GM12892 (cell line): ENCODE data around the gene PMEPA1.
A peak's percentile ranks its signal among the peaks of the same experiment; 100 is the strongest.

Source experiments
- DNase-seq: peaks from one replicate; pipeline ENCODE4 v3.0.0; 2011; ENCODE audit not compliant: insufficient read length
- FAIRE-seq: peaks from 2 replicates; lab custom pipeline; 2011; peaks lifted over from hg19 to GRCh38; lab: Jason Lieb, UNC
- POLR2A ChIP-seq: IDR thresholded peaks from 2 replicates; pipeline ENCODE4 v1.6.1; 2011; ENCODE audit warnings: low read depth, low read length, control low read depth
- POLR2AphosphoS5 ChIP-seq: IDR thresholded peaks from 2 replicates; pipeline ENCODE4 v1.6.1; 2011; ENCODE audit warnings: low read depth, low read length, control low read depth
- TAF1 ChIP-seq: IDR thresholded peaks from 2 replicates; pipeline ENCODE4 v1.6.1; 2011; ENCODE audit warnings: low read depth, mild to moderate bottlenecking, control low read depth, low read length, borderline replicate concordance

The PMEPA1 gene

DNA sequence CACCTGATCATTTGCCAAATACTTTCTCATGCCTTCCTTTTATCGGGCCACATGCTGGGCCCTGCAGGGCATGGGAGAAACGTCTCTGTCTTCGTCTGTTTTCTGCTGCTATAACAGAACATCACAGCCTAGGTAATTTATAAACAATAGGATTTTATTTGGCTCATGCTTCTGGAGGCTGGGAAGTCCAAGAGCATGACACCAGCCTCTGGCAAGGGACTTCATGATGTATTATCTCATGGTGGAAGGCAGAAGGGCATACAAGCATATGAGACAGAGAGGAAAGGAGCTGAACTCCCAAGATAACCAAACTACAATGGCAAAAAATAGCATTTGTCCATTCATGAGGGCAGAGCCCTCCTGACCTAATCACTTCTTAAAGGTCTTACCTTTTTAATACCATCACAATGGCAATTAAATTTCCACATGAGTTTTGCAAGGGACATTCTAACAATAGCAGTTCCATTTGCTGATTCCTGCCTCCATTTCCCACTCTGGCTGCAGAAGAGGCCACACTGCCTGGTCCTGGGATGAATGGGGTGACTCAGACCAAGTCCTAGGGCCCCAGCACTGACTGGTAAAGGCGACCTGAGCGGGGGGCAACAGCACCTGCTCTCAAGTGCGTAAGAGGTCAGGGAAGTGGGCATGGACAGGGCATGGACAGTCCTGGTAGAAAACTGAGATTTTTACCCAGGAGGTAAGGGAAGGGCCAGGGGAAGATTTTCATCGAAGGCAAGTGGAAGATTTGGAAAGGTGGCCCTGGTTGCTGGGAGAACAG lies 84.4 kb downstream of the PMEPA1 start:
- no peak for DNase-seq
- no peak for TF ChIP-seq POLR2A
- TF ChIP-seq POLR2AphosphoS5 = no peak
- TF ChIP-seq TAF1 = no peak
- FAIRE-seq = no peak

- DNase-seq (no peak), FAIRE-seq (no peak)
- TF ChIP-seq TAF1 (no peak), POLR2AphosphoS5 (no peak), POLR2A (no peak)
Observed at GRCh38 chr20:57624124-57624523, 85.7 kb downstream of the PMEPA1 start.

DNA sequence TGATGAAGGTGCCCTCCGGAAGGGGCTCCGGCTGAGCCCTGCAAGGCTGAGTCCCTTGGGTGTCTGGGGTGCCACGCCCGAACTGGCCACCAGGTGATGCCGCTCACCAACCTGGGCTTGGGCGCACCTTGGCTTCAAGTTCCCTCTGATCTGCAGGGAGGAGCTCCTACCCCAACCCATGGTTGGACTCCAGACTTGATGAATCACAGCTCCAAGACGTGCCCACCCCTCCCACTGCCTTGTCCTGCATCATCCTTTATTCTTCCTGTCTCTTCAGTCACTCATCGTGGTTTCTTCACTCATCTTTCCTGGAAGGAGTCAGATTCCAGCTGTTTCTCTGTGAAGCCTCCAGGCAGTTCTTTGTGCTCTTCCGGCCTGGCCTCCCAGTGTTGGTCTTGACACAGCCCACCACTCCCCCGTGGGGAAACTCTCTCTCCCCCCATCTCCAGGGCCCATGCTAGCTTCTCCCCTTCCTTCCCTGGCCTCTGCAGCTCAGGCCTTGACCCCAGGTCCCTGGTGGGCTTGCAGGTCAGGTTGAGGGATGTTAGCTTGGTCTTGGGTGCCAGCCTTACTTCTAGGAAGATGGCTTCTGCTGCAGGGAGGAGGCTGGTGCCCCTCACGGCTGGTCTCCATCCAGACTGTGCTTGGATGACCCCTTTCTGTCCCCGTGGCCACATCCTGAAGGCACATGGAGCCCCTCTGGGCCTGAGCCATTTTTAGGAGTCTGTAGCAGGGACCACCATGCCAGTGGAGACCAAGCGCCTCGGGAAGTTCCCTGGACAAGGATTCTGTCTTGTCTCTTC lies 87.0 kb downstream of the PMEPA1 start:
- FAIRE-seq (no peak), DNase-seq (no peak)
- TF ChIP-seq TAF1 (no peak), POLR2AphosphoS5 (no peak)

- DNase-seq = no peak
- no peak for FAIRE-seq
- TF ChIP-seq POLR2AphosphoS5 (no peak), POLR2A (no peak), TAF1 (no peak)
Observed at GRCh38 chr20:57622201-57622570, 87.6 kb downstream of the PMEPA1 start.

- no peak for TF ChIP-seq POLR2AphosphoS5
- TF ChIP-seq TAF1 = no peak
- TF ChIP-seq POLR2A = no peak
- FAIRE-seq (no peak), DNase-seq (no peak)
Observed at GRCh38 chr20:57621421-57622200, 88.2 kb downstream of the PMEPA1 start.

- no peak for DNase-seq
- peak; percentile 27 for FAIRE-seq
- no peak for TF ChIP-seq POLR2AphosphoS5
- TF ChIP-seq POLR2A = no peak
- no peak for TF ChIP-seq TAF1
Observed at GRCh38 chr20:57620999-57621398, 88.8 kb downstream of the PMEPA1 start.

DNA sequence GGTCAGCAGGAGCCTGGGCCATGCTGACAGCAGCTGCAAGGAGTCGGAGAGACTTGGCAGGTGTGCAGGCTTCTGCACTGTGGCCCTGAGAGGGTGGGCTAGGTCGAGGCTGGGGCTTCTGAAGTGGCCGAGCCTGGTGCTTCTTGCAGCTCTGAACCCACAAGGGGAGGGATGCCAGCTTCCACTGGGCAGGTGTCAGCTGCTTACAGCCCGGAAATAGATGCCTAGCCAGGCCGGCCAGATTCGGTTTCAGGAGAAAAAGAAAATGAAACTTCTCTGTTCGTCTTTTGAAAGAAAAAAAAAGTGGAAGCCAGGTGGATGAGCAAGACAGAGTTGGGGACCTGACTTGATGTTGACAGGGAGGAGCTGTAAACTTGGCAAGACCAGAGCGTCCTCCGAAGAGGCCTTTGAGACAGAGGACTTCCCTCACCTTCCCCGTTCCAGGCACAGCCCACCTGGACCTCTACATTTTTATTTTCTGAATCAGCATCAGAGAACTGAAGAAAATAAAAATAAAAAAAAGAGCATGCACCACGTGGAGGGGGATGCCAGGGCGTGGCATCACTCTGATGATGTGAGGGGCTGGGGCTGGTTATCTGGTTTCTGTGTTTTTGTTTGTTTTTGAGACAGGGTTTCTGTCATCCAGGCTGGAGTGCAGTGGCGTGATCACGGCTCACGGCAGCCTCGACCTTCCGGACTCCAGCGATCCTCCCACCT lies 89.4 kb downstream of the PMEPA1 start, which contains the start of gene ZBP1:
TSS of gene ZBP1 (minus strand) at position 153 of the 717 bp plus-strand sequence. CDS start at position 22, 131 bp downstream.
- TF ChIP-seq POLR2AphosphoS5 = no peak
- no peak for TF ChIP-seq POLR2A
- no peak for TF ChIP-seq TAF1
- DNase-seq = peak; percentile 66
- FAIRE-seq = peak; percentile 93

GRCh38 chr20:57619051-57619831 lies 90.6 kb downstream of the PMEPA1 start:
- FAIRE-seq = peak; percentile 99
- DNase-seq = no peak
- TF ChIP-seq TAF1 = no peak
- TF ChIP-seq POLR2AphosphoS5 = peak; percentile 28; the same call in 1 of the 2 replicates
- no peak for TF ChIP-seq POLR2A

GRCh38 chr20:57618764-57619050 lies 91.1 kb downstream of the PMEPA1 start:
- DNase-seq = no peak
- FAIRE-seq = no peak
- TF ChIP-seq POLR2A (no peak), TAF1 (no peak), POLR2AphosphoS5 (no peak)
